Activated CD8-positive, alpha-beta memory T cell treated with anti-CD3 and anti-CD28 coated beads, Interleukin-2, amount 50 U/mL, for 4 hours (primary cell): Measurements from ENCODE around the gene CAMKMT.

Experiments
- DNase-seq: peaks from one replicate; pipeline ENCODE4 v3.0.0-alpha.2; 2020

Gene CAMKMT

GRCh38 chr2:44612276-44612675, 250.5 kb downstream of the CAMKMT start:
- no peak for DNase-seq

- no peak for DNase-seq
Observed at GRCh38 chr2:44614940-44615339, 253.2 kb downstream of the CAMKMT start.

- no peak for DNase-seq
Observed at GRCh38 chr2:44615950-44616518, 254.3 kb downstream of the CAMKMT start.

- no peak for DNase-seq
Observed at GRCh38 chr2:44616667-44617155, 255.0 kb downstream of the CAMKMT start.

- DNase-seq, result no peak
Observed at GRCh38 chr2:44618251-44619023, 256.7 kb downstream of the CAMKMT start.

- DNase-seq, result no peak
Observed at GRCh38 chr2:44620189-44620990, 258.6 kb downstream of the CAMKMT start.

GRCh38 chr2:44623622-44624351, 262.0 kb downstream of the CAMKMT start:
- DNase-seq, result no peak

GRCh38 chr2:44628297-44628696, 266.6 kb downstream of the CAMKMT start:
- no peak for DNase-seq

GRCh38 chr2:44632931-44633689, 271.4 kb downstream of the CAMKMT start:
- DNase-seq, result no peak

- no peak for DNase-seq
Observed at GRCh38 chr2:44635725-44636124, 274.0 kb downstream of the CAMKMT start.

GRCh38 chr2:44638649-44639048, 276.9 kb downstream of the CAMKMT start:
- DNase-seq, result no peak

- DNase-seq, result no peak
Observed at GRCh38 chr2:44639399-44639798, 277.7 kb downstream of the CAMKMT start.

- no peak for DNase-seq
Observed at GRCh38 chr2:44642123-44642857, 280.5 kb downstream of the CAMKMT start.

GRCh38 chr2:44645937-44646336, 284.2 kb downstream of the CAMKMT start:
- DNase-seq, result no peak

- DNase-seq, result no peak
Observed at GRCh38 chr2:44649381-44649780, 287.6 kb downstream of the CAMKMT start.

- DNase-seq, result no peak
Observed at GRCh38 chr2:44650796-44651195, 289.0 kb downstream of the CAMKMT start.

GRCh38 chr2:44651974-44652373, 290.2 kb downstream of the CAMKMT start:
- DNase-seq, result no peak

- DNase-seq, result no peak
Observed at GRCh38 chr2:44652701-44653100, 291.0 kb downstream of the CAMKMT start.

- DNase-seq, result no peak
Observed at GRCh38 chr2:44655401-44655864, 293.7 kb downstream of the CAMKMT start.

GRCh38 chr2:44656460-44656859, 294.7 kb downstream of the CAMKMT start:
- no peak for DNase-seq

- DNase-seq, result no peak
Observed at GRCh38 chr2:44663471-44664073, 301.8 kb downstream of the CAMKMT start.
